GM12878 (cell line): ENCODE data around the gene RAB15. TPM values are rescaled to one million over a fixed set of nuclear protein-coding genes. Genes with fewer than 3 reads are reported as not detected.

Source experiments
- ATAC-seq: fragments of 200-7000 bp; cut with Tn5 transposase; 3 replicates; pipeline ENCODE4 v1.9.1; 2020; ENCODE audit warnings: mild to moderate bottlenecking, moderate library complexity
- BruUV-seq: library from RNA; stranded (reverse); fragments of 400-500 nt; replicated peaks from 2 replicates; lab custom pipeline; 2021; lab: Mats Ljungman, UMichigan
- CTCF ChIA-PET: fragments of 300-600 bp; sonication (Branson Sonifier 250); formaldehyde crosslinking; extraction: SDS; loops from one replicate; lab custom pipeline; 2021; ENCODE audit warnings: inconsistent platforms; lab: Yijun Ruan, JAX
- POLR2A ChIA-PET: fragments of 350-600 bp; formaldehyde crosslinking; extraction: SDS; loops from one replicate; lab custom pipeline; 2021; ENCODE audit warnings: inconsistent platforms; lab: Charles Lee
- RAD21 ChIA-PET: fragments of 300-600 bp; sonication (Branson Sonifier 250); formaldehyde crosslinking; loops from one replicate; lab custom pipeline; 2023; ENCODE audit warnings: antibody characterized with exemption; ENCODE audit not compliant: unreplicated experiment; lab: Charles Lee
- SMC1A ChIA-PET: fragments of 300-600 bp; sonication (Branson Sonifier 250); formaldehyde crosslinking; loops from one replicate; lab custom pipeline; 2023; ENCODE audit not compliant: unreplicated experiment, uncharacterized antibody; lab: Charles Lee
- DNase-seq: peaks from one replicate; pipeline ENCODE4 v3.0.0-alpha.2; 2011; ENCODE audit warnings: low read depth, low spot score
- FAIRE-seq: peaks from 3 replicates; lab custom pipeline; 2011; peaks lifted over from hg19 to GRCh38; lab: Jason Lieb, UNC
- H2AFZ ChIP-seq: 2 replicates; pipeline ENCODE4 v1.6.0; 2011; ENCODE audit warnings: low read depth, low read length, control low read depth; ENCODE audit not compliant: control insufficient read depth
- H3K27ac ChIP-seq: 2 replicates; pipeline ENCODE4 v1.5.1; 2011; ENCODE audit warnings: control low read depth; ENCODE audit not compliant: control insufficient read depth, insufficient read depth
- H3K27me3 ChIP-seq, 2 experiments: replicated peaks in 1 of 2; 2 replicates each; pipeline versions ENCODE4 v1.6.0 to v1.6.1; 2011; ENCODE audit warnings: low read length in 1 of 2; ENCODE audit not compliant: control insufficient read depth in 2 of 2, insufficient read depth in 2 of 2
- H3K36me3 ChIP-seq, 2 experiments: 2 replicates each; pipeline ENCODE4 v1.5.1; 2011; ENCODE audit warnings: low read length in 1 of 2; ENCODE audit not compliant: control insufficient read depth in 2 of 2, insufficient read depth in 2 of 2
- H3K4me1 ChIP-seq: 2 replicates; pipeline ENCODE4 v1.6.1; 2011; ENCODE audit warnings: mild to moderate bottlenecking, low read length, moderate library complexity, mixed read lengths; ENCODE audit not compliant: control insufficient read depth, insufficient read depth
- H3K4me2 ChIP-seq: 2 replicates; pipeline ENCODE4 v1.6.0; 2011; ENCODE audit warnings: control low read depth; ENCODE audit not compliant: control insufficient read depth, insufficient read depth
- H3K4me3 ChIP-seq: fragments of 200-600 bp; sonication (generic); 2 replicates; pipeline ENCODE4 v1.5.1; 2016
- H3K79me2 ChIP-seq: 2 replicates; pipeline ENCODE4 v1.6.0; 2011; ENCODE audit warnings: low read length; ENCODE audit not compliant: control insufficient read depth, insufficient read depth
- H3K9ac ChIP-seq: 2 replicates; pipeline ENCODE4 v1.8.0; 2011; ENCODE audit warnings: low read length, control low read depth, mixed read lengths; ENCODE audit not compliant: control insufficient read depth, insufficient read depth
- H3K9me3 ChIP-seq: replicated peaks from 3 replicates; pipeline ENCODE4 v1.5.1; 2011; ENCODE audit warnings: mild to moderate bottlenecking, low read length; ENCODE audit not compliant: control insufficient read depth, insufficient read depth
- H4K20me1 ChIP-seq: 2 replicates; pipeline ENCODE4 v1.6.0; 2011; ENCODE audit not compliant: control insufficient read depth, insufficient read depth
- ASH2L ChIP-seq: fragments of 300-600, 200-600 bp; sonication (generic); IDR thresholded peaks from 2 replicates; pipeline ENCODE4 v1.6.1; 2017; ENCODE audit warnings: low read depth, mild to moderate bottlenecking, borderline replicate concordance
- ATF2 ChIP-seq: IDR thresholded peaks from 2 replicates; pipeline ENCODE4 v1.6.1; 2012; ENCODE audit warnings: low read length, inconsistent platforms
- BCLAF1 ChIP-seq: fragments of 450-650 bp; IDR thresholded peaks from 2 replicates; pipeline ENCODE4 v1.6.1; 2017; ENCODE audit warnings: antibody characterized with exemption, mild to moderate bottlenecking, moderate library complexity
- EP300 ChIP-seq, 2 experiments: fragments of 150-350 bp in 1 of 2; IDR thresholded peaks; 2 replicates each; pipeline ENCODE4 v1.6.1; 2011 to 2012; ENCODE audit warnings: low read depth in 2 of 2, low read length in 2 of 2, borderline replicate concordance in 1 of 2, improper control_type of control experiment in 1 of 2, inconsistent platforms in 1 of 2; ENCODE audit not compliant: control insufficient read depth in 1 of 2
- EZH2 ChIP-seq: IDR thresholded peaks from 2 replicates; pipeline ENCODE4 v1.6.1; 2012; ENCODE audit warnings: low read depth, mild to moderate bottlenecking, control low read depth, inconsistent platforms, low read length, borderline replicate concordance; ENCODE audit not compliant: control insufficient read depth
- ZBTB11 ChIP-seq: fragments of 450-650 bp; formaldehyde crosslinking; IDR thresholded peaks from 2 replicates; pipeline ENCODE4 v1.5.0; 2022; ENCODE audit warnings: mild to moderate bottlenecking, missing genetic modification characterization
- ZNF687 ChIP-seq: fragments of 450-650 bp; IDR thresholded peaks from 2 replicates; pipeline ENCODE4 v1.6.1; 2017; ENCODE audit warnings: mild to moderate bottlenecking, moderate library complexity
- WGBS: methylation state at CpG from one replicate; pipeline ENCODE4 v1.1.6; 2016; ENCODE audit warnings: low lambda C conversion rate; ENCODE audit not compliant: insufficient replicate concordance, insufficient coverage; ENCODE audit errors: missing lambda C conversion rate; 5-methylcytosine and 5-hydroxymethylcytosine counted together
- in situ Hi-C: fragments of 300-500 bp; cut with MboI; formaldehyde crosslinking; loops from 9 replicates; pipeline ENCODE4 v1.14.3; 2018; ENCODE audit warnings: mixed read lengths
- intact Hi-C: fragments of 100-400 bp; cut with micrococcal nuclease; formaldehyde crosslinking; loops from one replicate; pipeline ENCODE4 v1.14.2; 2022; ENCODE audit not compliant: unreplicated experiment
- polyA plus RNA-seq, 11 experiments: library from polyadenylated mRNA; depleted of rRNA in 4 of 11; unstranded in 6 of 11; stranded (reverse) in 5 of 11; fragments of >200 nt; fragmentation: Nextera tagmentation in 4 of 11; fragmentation: Illumina TruSeq in 1 of 11; extraction: Ambion mirVana in 4 of 11; extraction: Trizol in 1 of 11; gene quantifications; 1 replicate in 1 of 11; 2 replicates in 10 of 11; pipeline versions ENCODE4 v1.2.1 to v1.2.3, GENCODE V29; 2011 to 2016; ENCODE audit warnings: inconsistent platforms in 2 of 11, missing spikeins in 2 of 11, low read depth in 1 of 11
- total RNA-seq, 4 experiments: library from RNA; depleted of rRNA in 3 of 4; stranded (reverse); fragments of >200 nt in 3 of 4; fragmentation: Illumina TruSeq in 1 of 4; extraction: Trizol in 1 of 4; gene quantifications; 2 replicates each; pipeline versions ENCODE4 v1.2.1 to v1.2.3, GENCODE V29; 2013 to 2021
- TF ChIP-seq, protein P1 (sequence below): fragments of 450-650 bp; IDR thresholded peaks from 2 replicates; pipeline ENCODE4 v1.6.1; 2017; ENCODE audit warnings: low read depth, mild to moderate bottlenecking, moderate library complexity

The RAB15 gene
- total and polyA plus RNA-seq, 10 of the 15 experiments (the other 5 are each of a cell fraction or from before 2014, with no cell fraction given): 0.32 to 3.9 (median 2.1) TPM

DNA sequence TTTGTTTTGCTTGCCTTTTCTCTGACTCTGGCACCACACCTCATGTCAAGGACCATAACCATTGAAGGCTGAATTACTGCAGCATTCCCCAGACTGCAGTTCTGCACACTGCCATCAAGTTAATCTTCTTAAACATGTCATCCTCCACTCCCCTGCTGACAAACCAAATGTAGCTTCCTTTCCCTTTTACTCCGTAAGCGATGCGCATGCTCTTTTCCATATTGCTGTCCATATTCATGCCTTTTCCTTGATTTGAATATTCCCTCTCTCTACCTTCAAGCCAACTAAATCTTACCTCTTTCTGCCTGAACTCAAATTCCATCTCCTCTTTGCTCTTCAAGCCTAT lies 43.1 kb downstream of the RAB15 start:
- CTCF ChIA-PET: no interaction called here
- H4K20me1 ChIP-seq: no peaks in the 10 kb centered on the region
- TF ChIP-seq ZNF687: 0 out of 2 replicates have a peak, but pooled peaks have one; percentile 52
- TF ChIP-seq ATF2: no peak
- TF ChIP-seq ASH2L: no peak
- TF ChIP-seq EZH2: no peak
- TF ChIP-seq, protein P1, sequence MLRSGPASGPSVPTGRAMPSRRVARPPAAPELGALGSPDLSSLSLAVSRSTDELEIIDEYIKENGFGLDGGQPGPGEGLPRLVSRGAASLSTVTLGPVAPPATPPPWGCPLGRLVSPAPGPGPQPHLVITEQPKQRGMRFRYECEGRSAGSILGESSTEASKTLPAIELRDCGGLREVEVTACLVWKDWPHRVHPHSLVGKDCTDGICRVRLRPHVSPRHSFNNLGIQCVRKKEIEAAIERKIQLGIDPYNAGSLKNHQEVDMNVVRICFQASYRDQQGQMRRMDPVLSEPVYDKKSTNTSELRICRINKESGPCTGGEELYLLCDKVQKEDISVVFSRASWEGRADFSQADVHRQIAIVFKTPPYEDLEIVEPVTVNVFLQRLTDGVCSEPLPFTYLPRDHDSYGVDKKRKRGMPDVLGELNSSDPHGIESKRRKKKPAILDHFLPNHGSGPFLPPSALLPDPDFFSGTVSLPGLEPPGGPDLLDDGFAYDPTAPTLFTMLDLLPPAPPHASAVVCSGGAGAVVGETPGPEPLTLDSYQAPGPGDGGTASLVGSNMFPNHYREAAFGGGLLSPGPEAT: no peak
- TF ChIP-seq EP300 (IDR thresholded peaks at IDR 0.05; ENCODE audit: borderline replicate concordance in 1 of 2, control insufficient read depth in 1 of 2, low read depth in 2 of 2, low read length in 2 of 2): no peak
- no peak for TF ChIP-seq ZBTB11
- TF ChIP-seq BCLAF1: no peak

More for the DNA sequence above, 43.1 kb downstream of the RAB15 start:
- Histone ChIP-seq H3K79me2 (no peaks in the 10 kb centered on the region; the same call in 1 of the 2 replicates), H3K27ac (peak overlapping the region; percentile 57), H2AFZ (no peak overlapping the region), H3K4me2 (peak overlapping the region; percentile 40; the same call in 1 of the 2 replicates), H3K9ac (no peak overlapping the region), H3K4me3 (no peak overlapping the region), H3K36me3 (peaks cover 2 to 33% of the 10 kb centered on the region in 2 experiments; a peak in 3 of 4 replicates), H3K27me3 (no peaks in the 10 kb centered on the region), H3K4me1 (peaks cover 17% of the 10 kb centered on the region), H3K9me3 (no peaks in the 10 kb centered on the region)
- 97% methylated on average over 3 of the region's 3 CpGs for WGBS
- in situ Hi-C loops (no loop called here), intact Hi-C loops (no loop called here)
- DNase-seq (no peak), FAIRE-seq (no peak), ATAC-seq (no peak)
- ChIA-PET SMC1A (interaction anchor here (3.2 kb wide), 1 partner anchor 13 kb away, joined by 12 read pairs; the partner anchor contains the start of gene CHURC1), RAD21 (interaction anchor here (0.9 kb wide), 1 partner anchor 14 kb away, joined by 3 read pairs; no protein-coding TSS in a partner anchor), POLR2A (interaction anchor here (2.3 kb wide), 1 partner anchor 8 kb away, joined by 5 read pairs; no protein-coding TSS in a partner anchor)
- BruUV-seq: no TSS peak
